Adrenal gland (tissue), 12 donors: ENCODE results near the gene AFAP1L1. TPM values are rescaled to one million over a fixed set of nuclear protein-coding genes. Genes with fewer than 3 reads are reported as not detected.
"Not testable (repeated sequence)": the region's sequence is repeated elsewhere in the genome, so short reads cannot be mapped to it uniquely, and the experiment has no call there.

ENCODE experiments used
- DNase-seq, 7 donors: peaks; one replicate each; pipeline ENCODE4 v3.0.0-alpha.2; 2019 to 2020
- H3K27ac ChIP-seq, 5 donors: fragments of 200-600 bp; sonication (generic) in 4 of 5; 1 replicate in 3 of 5; 2 replicates in 2 of 5; pipeline versions ENCODE4 v1.5.1 to v1.8.0; 2016 to 2020; ENCODE audit warnings: mild to moderate bottlenecking in 1 of 5
- H3K27me3 ChIP-seq: fragments of 200-600 bp; 2 replicates; pipeline ENCODE4 v1.8.0; 2021
- H3K36me3 ChIP-seq, 2 donors: fragments of 200-600 bp; replicated peaks in 1 of 2; 1 replicate in 1 of 2; 2 replicates in 1 of 2; pipeline versions ENCODE4 v1.5.1 to v1.8.0; 2018 to 2022
- H3K4me1 ChIP-seq, 2 donors: fragments of 200-600 bp; replicated peaks in 1 of 2; 1 replicate in 1 of 2; 2 replicates in 1 of 2; pipeline versions ENCODE4 v1.5.1 to v1.8.0; 2018 to 2021
- H3K4me3 ChIP-seq, 4 donors: fragments of 200-600 bp; sonication (generic) in 3 of 4; one replicate each; pipeline ENCODE4 v1.5.1; 2016 to 2018
- H3K9me3 ChIP-seq, 3 donors: fragments of 200-600 bp; sonication (generic) in 1 of 3; replicated peaks in 1 of 3; 1 replicate in 2 of 3; 2 replicates in 1 of 3; pipeline versions ENCODE4 v1.5.1 to v1.8.0; 2016 to 2021
- POLR2A ChIP-seq, 2 donors: fragments of 450-650 bp; IDR thresholded peaks; one replicate each; pipeline ENCODE4 v1.6.1; 2017; ENCODE audit warnings: antibody characterized with exemption in 2 of 2, mild to moderate bottlenecking in 2 of 2, moderate library complexity in 1 of 2
- WGBS, 4 donors: extraction: QIAGEN DNeasy Blood & Tissue Kit in 2 of 4; methylation state at CpG; one replicate each; pipeline versions ENCODE4 v1.1.5 to v1.1.7; 2013 to 2017; 5-methylcytosine and 5-hydroxymethylcytosine counted together
- intact Hi-C, 2 donors: fragments of 100-400 bp; cut with DNase I; formaldehyde crosslinking; loops; one replicate each; pipeline versions ENCODE4 v1.14.1 to v1.15.0; 2022 to 2023
- polyA plus RNA-seq, 3 donors: library from polyadenylated mRNA; stranded (reverse); fragments of 200-250 nt in 2 of 3; fragments of 350-450 nt in 1 of 3; fragmentation: Illumina TruSeq in 1 of 3; extraction: RNeasy Lipid Tissue Mini Kit (QIAGEN cat#74804) in 1 of 3; gene quantifications; one replicate each; pipeline ENCODE4 v1.2.3, GENCODE V29; 2013 to 2014
- total RNA-seq, 9 donors: library from RNA; depleted of rRNA in 4 of 9; stranded (reverse); fragments of >200 nt in 4 of 9; fragments of 120-200 nt in 1 of 9; fragmentation: NEBNext Ultra II Directional in 1 of 9; extraction: Animal tissue kit (Norgen Biotek cat#: 25700) in 1 of 9; gene quantifications; one replicate each; pipeline versions ENCODE4 v1.1.0 to v1.2.4, GENCODE V29; 2013 to 2023
- TF ChIP-seq, protein P1 (sequence below), 6 experiments: fragments of 450-650 bp in 4 of 6; fragments of 200-600 bp in 2 of 6; sonication (generic) in 1 of 6; IDR thresholded peaks; 1 replicate in 5 of 6; 2 replicates in 1 of 6; pipeline versions ENCODE4 v1.5.1 to v1.8.0; 2016 to 2021; ENCODE audit warnings: antibody characterized with exemption in 6 of 6, mild to moderate bottlenecking in 2 of 6, moderate library complexity in 1 of 6
- donor health status: healthy with polysubstance abuse.
- donor health status: Bipolar disorder and iron deficiency.
- donor health status: DM: yes; HTN: yes; CAD: no.
- donor health status: DM: no; HTN: no; CAD: no.
- donor health status: DM: no; HTN: no; CAD: no.
- donor health status: DM: yes; HTN: yes; CAD: no.

The AFAP1L1 gene
- total and polyA plus RNA-seq, 12 donors = 4.3 to 13.4 (median 9.3) TPM

GRCh38 chr5:149271195-149271715 is 404 bp upstream of the AFAP1L1 start:
- WGBS, 4 donors = 12 to 27% (median 17%) methylated on average over 16 to 40 of the region's 40 CpGs
- peak overlapping the region in 2 of 4 donors; percentile 42 to 67 for H3K4me3 ChIP-seq
- peak overlapping the region in 3 of 5 donors; percentile 19 to 81 (median 54) for H3K27ac ChIP-seq
- TF ChIP-seq, protein P1, sequence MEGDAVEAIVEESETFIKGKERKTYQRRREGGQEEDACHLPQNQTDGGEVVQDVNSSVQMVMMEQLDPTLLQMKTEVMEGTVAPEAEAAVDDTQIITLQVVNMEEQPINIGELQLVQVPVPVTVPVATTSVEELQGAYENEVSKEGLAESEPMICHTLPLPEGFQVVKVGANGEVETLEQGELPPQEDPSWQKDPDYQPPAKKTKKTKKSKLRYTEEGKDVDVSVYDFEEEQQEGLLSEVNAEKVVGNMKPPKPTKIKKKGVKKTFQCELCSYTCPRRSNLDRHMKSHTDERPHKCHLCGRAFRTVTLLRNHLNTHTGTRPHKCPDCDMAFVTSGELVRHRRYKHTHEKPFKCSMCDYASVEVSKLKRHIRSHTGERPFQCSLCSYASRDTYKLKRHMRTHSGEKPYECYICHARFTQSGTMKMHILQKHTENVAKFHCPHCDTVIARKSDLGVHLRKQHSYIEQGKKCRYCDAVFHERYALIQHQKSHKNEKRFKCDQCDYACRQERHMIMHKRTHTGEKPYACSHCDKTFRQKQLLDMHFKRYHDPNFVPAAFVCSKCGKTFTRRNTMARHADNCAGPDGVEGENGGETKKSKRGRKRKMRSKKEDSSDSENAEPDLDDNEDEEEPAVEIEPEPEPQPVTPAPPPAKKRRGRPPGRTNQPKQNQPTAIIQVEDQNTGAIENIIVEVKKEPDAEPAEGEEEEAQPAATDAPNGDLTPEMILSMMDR (IDR thresholded peaks at IDR 0.05) = no peak
- no peak for TF ChIP-seq POLR2A (IDR thresholded peaks at IDR 0.05)
- peaks cover 0 to 12% (median 0%) of the 10 kb centered on the region in 3 donors for H3K9me3 ChIP-seq
- peak in 1 of 7 donors; percentile 51 for DNase-seq
- intact Hi-C loops = no loop called here
- H3K27me3 ChIP-seq = peaks cover 21% of the 10 kb centered on the region
- H3K4me1 ChIP-seq = no peaks in the 10 kb centered on the region
- H3K36me3 ChIP-seq = no peaks in the 10 kb centered on the region

DNA sequence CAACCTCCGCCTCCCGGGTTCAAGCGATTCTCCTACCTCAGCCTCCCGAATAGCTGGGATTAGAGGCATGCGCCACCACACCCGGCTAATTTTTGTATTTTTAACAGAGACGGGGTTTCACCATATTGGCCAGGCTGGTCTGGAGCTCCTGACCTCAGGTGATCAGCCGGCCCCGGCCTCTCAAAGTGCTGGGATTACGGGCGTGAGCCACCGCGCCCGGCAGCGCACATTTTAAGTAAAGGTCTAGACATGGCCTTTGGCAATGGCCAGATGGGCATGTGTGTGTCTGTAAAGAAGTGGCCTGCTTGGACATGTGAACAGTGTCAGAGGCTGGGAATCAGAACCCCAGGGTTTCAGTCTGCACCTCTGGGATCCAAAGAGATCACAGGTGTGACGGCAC is 1.1 kb downstream of the AFAP1L1 start:
- Histone ChIP-seq H3K9me3 (peaks cover 0 to 12% (median 0%) of the 10 kb centered on the region in 3 donors), H3K4me3 (peak overlapping the region in 1 of 4 donors; percentile 67), H3K27me3 (peaks cover 21% of the 10 kb centered on the region), H3K27ac (peak overlapping the region in 1 of 5 donors; percentile 81)
- H3K36me3 ChIP-seq, DNase-seq, intact Hi-C loops, H3K4me1 ChIP-seq: not testable (repeated sequence)
- 54 to 65% (median 61%) methylated on average over 7 to 16 of the region's 16 CpGs for WGBS, 4 donors

DNA sequence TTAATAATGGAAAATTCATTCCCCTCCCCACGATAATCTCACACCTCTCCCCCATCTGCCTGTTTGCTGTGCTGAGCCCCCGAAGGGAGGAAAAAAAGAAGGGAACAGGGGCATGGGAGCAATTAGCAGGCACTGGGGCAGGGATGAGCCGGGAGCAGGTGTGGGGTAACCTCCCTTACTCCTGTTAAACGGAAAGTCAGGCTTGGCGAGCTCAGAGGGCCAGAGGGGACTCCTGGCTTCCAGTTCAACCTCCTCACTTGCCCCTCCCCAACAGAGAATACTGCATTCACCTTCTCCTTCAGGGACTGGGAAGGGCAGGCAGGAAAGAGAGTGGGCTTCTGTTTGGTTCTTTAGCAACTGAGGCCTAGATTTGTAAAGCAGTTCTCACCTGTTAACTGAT is 1.6 kb downstream of the AFAP1L1 start:
- Histone ChIP-seq H3K27ac (peak overlapping the region in 1 of 5 donors; percentile 81), H3K27me3 (peaks cover 21% of the 10 kb centered on the region), H3K4me3 (peak overlapping the region in 1 of 4 donors; percentile 67), H3K36me3 (no peaks in the 10 kb centered on the region), H3K9me3 (peaks cover 0 to 11% (median 0%) of the 10 kb centered on the region in 3 donors), H3K4me1 (no peaks in the 10 kb centered on the region)
- TF ChIP-seq POLR2A (IDR thresholded peaks at IDR 0.05) = no peak
- TF ChIP-seq, protein P1 (IDR thresholded peaks at IDR 0.05) = no peak
- intact Hi-C loops = no loop called here
- 65 to 86% (median 79%) methylated on average over 5 of the region's 5 CpGs for WGBS, 4 donors
- DNase-seq = no peak

- Histone ChIP-seq H3K9me3 (peaks cover 0 to 4% (median 0%) of the 10 kb centered on the region in 3 donors), H3K36me3 (no peaks in the 10 kb centered on the region), H3K4me3 (peak overlapping the region in 1 of 4 donors; percentile 67), H3K27ac (peak overlapping the region in 1 of 5 donors; percentile 81), H3K27me3 (peaks cover 21% of the 10 kb centered on the region), H3K4me1 (no peaks in the 10 kb centered on the region)
- 76 to 84% (median 80%) methylated on average over 3 of the region's 3 CpGs for WGBS, 4 donors
- intact Hi-C loops = no loop called here
- TF ChIP-seq, protein P1 (IDR thresholded peaks at IDR 0.05) = no peak
- no peak for TF ChIP-seq POLR2A (IDR thresholded peaks at IDR 0.05)
- DNase-seq = peak in 1 of 7 donors; percentile 43
These were observed 2.3 kb downstream of the AFAP1L1 start for GRCh38 chr5:149273950-149274349.

- TF ChIP-seq, protein P1 (IDR thresholded peaks at IDR 0.05) = no peak
- TF ChIP-seq POLR2A (IDR thresholded peaks at IDR 0.05) = no peak
- Histone ChIP-seq H3K27ac (no peak overlapping the region), H3K27me3 (peaks cover 21% of the 10 kb centered on the region), H3K4me1 (no peaks in the 10 kb centered on the region), H3K9me3 (no peaks in the 10 kb centered on the region), H3K4me3 (no peak overlapping the region), H3K36me3 (no peaks in the 10 kb centered on the region)
- WGBS, 4 donors = 64 to 80% (median 79%) methylated on average over 1 of the region's 1 CpG
- no peak for DNase-seq
- intact Hi-C loops = no loop called here
These were observed 3.3 kb downstream of the AFAP1L1 start for GRCh38 chr5:149274939-149275338.
